SK-N-SH treated with all-trans-retinoic acid at 6 μM for 48 hours (cell line): ENCODE data around the gene SLC10A4.

Source experiments
- ARNTL ChIP-seq: fragments of 450-650 bp; formaldehyde crosslinking; IDR thresholded peaks from 2 replicates; pipeline ENCODE4 v1.5.0; 2020; ENCODE audit warnings: low read depth, mild to moderate bottlenecking, moderate library complexity, borderline replicate concordance
- SNAI2 ChIP-seq: fragments of 250-450 bp; sonication (Bioruptor Pico); IDR thresholded peaks from 2 replicates; pipeline ENCODE4 v1.5.0; 2020; ENCODE audit warnings: mild to moderate bottlenecking, moderate library complexity
- ZFP3 ChIP-seq: fragments of 250-450 bp; sonication (Bioruptor Pico); IDR thresholded peaks from 2 replicates; pipeline ENCODE4 v1.5.0; 2020; ENCODE audit warnings: mild to moderate bottlenecking, moderate library complexity
- ZFP30 ChIP-seq: fragments of 450-650 bp; formaldehyde crosslinking; IDR thresholded peaks from 2 replicates; pipeline ENCODE4 v1.5.0; 2022; ENCODE audit warnings: mild to moderate bottlenecking, moderate library complexity
- ZNF70 ChIP-seq: fragments of 450-650 bp; formaldehyde crosslinking; IDR thresholded peaks from 2 replicates; pipeline ENCODE4 v1.5.0; 2020; ENCODE audit warnings: mild to moderate bottlenecking, moderate library complexity
- ZNF8 ChIP-seq: fragments of 450-650 bp; formaldehyde crosslinking; IDR thresholded peaks from 2 replicates; pipeline ENCODE4 v1.5.0; 2020; ENCODE audit warnings: mild to moderate bottlenecking, moderate library complexity
- TF ChIP-seq, protein P1 (sequence below): fragments of 250-450 bp; sonication (Bioruptor Pico); IDR thresholded peaks from 2 replicates; pipeline ENCODE4 v1.8.0; 2020; ENCODE audit warnings: mild to moderate bottlenecking, moderate library complexity, borderline replicate concordance

DNA sequence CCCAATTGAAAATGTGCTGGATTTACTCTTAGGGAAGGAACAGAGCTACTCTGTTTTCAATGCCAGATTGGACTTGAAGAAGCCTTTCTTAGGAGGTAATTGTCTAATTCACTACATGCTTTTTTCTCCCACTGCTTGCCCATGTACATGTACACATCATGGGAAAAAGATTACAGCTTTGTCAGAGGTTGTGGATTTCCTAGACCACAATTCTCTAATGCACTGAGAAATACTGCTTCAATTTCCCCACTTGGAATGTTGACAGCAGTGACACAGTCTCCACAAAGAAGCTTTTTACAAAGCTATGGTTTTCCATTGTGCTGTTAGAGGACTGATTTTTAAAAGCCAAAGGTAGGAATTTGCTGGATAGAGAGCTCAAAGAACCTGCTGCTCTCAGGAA, 26.4 kb downstream of the SLC10A4 start:
- TF ChIP-seq ZNF70 (CRISPR knock-in tag) (no peak), ZFP30 (no peak), ZNF8 (CRISPR knock-in tag) (no peak), ARNTL (CRISPR knock-in tag) (no peak), SNAI2 (no peak), ZFP3 (no peak)
- TF ChIP-seq, protein P1, sequence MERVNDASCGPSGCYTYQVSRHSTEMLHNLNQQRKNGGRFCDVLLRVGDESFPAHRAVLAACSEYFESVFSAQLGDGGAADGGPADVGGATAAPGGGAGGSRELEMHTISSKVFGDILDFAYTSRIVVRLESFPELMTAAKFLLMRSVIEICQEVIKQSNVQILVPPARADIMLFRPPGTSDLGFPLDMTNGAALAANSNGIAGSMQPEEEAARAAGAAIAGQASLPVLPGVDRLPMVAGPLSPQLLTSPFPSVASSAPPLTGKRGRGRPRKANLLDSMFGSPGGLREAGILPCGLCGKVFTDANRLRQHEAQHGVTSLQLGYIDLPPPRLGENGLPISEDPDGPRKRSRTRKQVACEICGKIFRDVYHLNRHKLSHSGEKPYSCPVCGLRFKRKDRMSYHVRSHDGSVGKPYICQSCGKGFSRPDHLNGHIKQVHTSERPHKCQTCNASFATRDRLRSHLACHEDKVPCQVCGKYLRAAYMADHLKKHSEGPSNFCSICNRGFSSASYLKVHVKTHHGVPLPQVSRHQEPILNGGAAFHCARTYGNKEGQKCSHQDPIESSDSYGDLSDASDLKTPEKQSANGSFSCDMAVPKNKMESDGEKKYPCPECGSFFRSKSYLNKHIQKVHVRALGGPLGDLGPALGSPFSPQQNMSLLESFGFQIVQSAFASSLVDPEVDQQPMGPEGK: no peak
